HCEC 1CT (cell line): ENCODE data around the gene MTURN.
A peak's percentile ranks its signal among the peaks of the same experiment; 100 is the strongest.

Source experiments
- DNase-seq: peaks from one replicate; pipeline ENCODE4 v3.0.0-alpha.2; 2017

Gene MTURN

DNA sequence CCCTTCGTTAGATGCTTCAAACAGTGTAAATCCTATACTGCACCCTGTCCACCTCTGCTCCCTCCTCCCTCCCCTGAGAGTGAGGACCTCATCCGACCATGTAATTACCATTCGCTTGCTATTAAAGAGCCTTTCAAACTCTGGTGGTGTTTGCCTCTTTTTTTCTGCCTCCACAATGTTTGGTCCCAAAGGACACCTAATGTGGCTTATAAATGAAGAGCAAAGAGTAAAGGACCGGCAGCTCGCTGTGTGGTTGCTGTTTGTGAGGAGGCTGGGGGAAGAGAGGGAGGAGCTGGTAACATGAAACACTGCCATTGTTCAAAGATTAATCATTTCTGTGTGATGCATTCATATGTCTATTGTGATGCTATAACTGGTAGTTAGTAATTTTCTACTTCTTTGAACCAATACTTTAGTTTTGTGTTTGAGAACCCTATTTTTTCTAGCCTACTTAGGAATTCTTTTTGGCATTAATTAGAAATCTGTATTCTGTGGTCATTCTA lies 27.9 kb downstream of the MTURN start:
- DNase-seq = peak; percentile 73

DNA sequence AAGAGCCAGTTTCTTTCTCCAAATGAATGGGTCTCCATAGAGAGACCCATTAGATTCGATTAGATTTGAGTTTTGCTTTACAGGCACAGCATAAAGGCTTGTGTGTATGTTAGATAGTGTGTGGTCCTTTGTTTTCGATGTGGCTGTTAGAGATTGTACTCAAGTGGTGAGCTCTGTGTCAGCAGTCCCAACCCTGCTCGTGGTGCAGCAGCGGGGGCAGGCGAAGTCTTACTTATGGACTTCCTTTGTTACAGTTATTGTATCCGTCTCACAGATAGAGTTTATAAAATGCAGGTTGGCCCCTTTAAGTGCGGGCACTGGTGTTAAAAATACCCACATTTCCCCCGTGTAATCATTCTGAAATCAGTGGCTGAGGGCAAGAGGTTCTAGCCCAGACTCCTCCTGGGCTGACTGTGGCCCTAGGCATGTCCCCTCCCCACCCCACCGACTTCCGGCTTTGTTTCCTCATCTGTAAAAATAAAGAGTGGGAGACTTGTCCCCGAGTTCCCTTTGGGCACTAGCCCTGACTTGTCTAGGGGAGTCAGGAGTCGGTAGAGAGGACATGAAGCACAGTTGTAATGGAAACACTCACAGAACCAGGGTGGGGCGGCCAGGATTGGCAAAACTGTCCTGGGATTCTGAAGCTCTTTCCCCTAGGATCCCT lies 28.6 kb downstream of the MTURN start:
- no peak for DNase-seq

DNA sequence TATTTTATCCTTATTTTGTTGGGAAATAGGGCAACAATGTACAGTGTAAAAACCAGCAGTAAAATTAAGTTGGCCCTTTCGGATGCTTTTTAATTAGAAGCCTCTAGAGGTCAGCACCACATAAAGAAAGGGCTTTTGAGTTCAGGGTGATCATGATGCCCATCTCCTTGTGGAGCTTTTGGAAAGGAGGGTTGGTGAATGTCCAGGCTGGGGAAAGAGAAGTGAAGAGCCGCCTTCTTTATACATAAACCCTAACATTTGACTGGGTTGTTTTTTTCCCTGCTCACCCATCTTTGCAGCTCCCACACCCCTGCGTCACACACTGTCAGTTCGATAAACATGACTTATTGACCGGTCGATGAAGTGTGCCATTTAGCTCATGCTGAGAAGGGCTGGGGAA lies 29.8 kb downstream of the MTURN start:
- peak; percentile 68 for DNase-seq

DNA sequence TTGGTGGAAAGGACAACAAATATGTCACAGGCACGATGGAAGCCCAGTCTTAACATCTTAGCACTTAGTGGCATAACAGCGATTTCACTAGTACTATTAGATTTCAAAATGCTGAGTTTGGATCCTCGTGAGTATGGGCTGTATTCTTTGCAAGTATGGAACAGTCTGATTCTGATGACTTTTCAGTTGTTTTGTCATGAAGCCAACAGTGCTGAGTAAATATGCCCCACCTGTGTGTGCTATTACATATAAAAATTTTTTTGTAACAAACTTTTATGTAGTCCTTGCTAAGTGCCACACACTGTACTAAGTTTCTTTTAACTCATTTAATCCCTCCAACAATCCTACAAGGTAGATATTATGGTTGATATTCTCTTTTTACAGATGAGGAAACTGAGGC lies 30.8 kb downstream of the MTURN start:
- no peak for DNase-seq

DNA sequence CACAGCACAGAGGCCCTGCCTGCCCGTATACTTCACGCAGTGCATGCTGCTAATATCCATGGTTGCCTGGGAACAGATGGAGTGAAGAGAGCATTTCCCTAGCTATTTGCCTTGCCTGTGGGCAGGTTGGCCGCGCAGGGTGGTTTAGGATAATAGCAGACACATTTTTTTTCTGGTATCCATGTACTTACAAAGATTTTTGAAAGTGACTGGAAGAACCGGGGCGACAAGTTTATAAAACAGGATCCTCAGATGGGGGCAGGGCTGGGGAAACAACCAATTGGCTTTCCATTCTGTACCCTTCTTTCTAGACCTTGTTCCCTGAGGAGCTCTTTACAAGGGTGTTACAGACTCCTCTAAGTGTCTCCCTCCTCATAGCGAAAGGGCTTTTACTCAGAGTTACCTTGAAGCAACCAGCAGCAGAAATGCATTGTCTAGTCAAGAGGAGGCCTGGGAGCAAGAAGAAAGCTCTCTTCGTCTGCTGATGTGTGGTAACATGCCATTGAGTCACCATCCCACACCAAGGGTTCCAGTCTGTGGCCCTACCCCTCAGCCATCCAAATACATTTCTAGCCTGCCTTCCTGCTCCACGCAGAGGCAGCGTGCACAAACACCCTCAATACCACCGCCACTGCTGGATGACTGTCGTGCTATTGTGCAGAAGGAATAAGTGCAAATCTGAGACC lies 31.5 kb downstream of the MTURN start:
- no peak for DNase-seq

DNA sequence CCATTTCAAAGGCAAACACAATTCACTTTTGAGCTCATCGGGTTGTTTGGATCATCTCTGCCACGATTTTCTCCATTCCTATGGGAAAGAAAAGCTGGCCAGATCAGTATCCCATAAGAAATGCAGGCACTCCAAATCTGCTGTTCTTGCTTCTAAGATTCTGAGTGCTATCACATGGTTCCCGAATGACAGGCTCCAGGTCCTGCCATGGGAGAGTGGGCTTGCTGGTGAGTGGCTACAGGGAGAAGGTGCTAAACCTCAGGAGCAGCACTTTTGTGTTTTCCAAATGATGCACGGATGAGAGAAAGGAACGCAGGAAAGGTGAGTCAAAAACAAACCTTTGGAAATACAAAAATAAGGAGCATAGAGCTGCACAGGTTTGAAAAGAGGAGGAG lies 32.1 kb downstream of the MTURN start:
- no peak for DNase-seq

DNA sequence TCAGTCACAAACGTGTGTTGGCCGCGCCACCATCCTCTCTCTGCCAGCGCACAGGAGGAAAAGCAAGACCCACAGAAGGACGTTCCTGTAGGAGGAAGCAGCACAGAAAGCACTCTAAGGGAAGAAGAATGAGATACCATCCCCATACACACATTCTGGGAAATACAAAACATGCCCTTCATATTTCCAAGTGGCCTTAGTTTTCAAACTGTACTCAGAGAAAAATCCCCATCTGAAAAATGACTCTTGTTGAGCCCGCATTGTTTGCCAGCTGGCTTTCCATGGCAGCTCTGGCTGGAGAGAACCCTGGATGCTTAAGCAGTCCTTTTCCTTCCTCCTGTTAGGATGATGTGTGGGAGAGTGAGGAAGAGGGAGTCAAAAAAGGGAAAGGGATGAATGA lies 33.1 kb downstream of the MTURN start:
- DNase-seq = no peak

DNA sequence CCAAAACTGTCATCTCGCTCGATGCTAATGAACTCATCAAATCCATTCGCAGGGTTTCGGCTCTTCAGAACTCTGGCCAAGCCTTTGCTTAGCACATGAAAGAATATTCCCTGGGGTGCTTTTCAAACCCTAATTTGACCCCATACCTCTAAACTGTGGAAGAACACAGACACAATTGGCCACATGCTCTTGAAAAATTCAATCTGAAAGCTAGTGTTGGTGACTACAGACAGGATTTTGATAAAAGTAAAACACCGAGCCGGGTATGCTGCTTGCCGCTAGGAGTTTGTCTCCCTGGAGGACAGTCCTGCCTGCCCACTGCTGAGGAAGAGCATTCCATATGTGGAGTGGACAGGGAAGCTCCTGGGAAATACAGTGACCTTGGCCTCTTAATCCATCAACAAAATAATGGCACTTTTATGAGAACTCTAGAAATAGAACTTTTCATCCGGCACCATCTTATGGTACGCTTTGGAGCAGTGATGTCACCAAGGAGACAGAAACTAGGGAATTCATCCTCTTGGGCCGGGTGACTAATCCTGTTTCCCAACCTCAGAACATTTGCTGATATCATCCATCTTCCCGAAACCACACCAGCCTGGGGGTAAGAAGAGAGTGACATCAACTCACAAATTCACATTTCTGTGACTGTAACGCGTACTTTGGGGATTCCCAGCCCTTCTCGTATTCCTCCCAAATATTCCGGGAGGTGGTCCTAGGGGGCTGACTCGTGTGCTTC lies 34.2 kb downstream of the MTURN start:
- DNase-seq = peak; percentile 91

DNA sequence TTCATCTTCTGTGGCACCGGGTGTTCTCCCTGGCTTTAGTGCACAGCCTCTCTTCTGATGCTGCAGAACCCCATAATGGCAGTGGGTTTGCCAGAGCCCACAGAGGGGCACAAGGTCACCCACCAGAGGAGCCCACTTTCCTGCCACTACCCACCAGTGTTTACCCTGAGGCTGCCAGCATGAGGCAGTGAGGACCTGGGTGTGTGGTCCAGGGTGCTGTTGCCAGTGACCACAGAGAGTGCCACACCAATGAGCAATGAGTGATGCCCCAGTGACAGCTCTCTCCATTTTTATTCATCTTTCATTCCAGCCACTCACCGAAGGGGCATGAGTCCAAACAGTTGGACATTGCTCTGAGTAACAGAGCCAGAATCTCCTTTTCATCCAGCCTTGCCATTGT lies 34.8 kb downstream of the MTURN start:
- peak; percentile 35 for DNase-seq

DNA sequence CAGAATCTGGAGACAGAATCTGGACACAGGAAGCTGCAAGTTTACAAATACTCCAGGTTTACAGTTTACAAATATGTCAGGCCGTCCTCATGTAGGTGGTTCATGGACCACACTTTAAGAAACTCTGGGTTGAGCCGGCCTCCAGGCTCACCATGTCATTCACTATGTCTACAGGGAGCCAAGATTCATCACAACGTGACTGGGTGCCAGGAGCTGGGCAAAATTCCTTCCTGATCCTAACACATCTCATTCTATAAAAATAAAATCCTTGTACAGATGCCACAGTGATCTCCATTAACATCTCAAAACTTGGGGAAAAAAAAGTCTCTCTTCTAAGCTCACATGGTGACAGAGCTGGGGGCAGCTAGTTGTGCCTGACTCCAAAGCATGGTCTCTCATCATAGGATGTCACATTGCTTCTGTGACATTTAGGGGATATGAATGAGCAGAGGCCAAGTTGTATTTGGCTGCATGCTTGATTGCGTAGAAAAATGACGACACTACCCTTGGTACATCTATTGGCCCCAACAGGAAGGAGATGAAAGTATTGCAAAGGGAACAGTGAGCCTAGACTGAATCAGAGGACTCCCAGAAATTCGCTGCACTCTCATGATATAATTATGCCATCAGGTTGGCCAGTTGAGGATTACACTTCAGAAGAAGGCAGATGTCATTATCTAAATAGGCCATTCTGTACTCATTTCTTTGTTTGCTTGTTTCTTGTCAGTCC lies 35.9 kb downstream of the MTURN start:
- DNase-seq = no peak

DNA sequence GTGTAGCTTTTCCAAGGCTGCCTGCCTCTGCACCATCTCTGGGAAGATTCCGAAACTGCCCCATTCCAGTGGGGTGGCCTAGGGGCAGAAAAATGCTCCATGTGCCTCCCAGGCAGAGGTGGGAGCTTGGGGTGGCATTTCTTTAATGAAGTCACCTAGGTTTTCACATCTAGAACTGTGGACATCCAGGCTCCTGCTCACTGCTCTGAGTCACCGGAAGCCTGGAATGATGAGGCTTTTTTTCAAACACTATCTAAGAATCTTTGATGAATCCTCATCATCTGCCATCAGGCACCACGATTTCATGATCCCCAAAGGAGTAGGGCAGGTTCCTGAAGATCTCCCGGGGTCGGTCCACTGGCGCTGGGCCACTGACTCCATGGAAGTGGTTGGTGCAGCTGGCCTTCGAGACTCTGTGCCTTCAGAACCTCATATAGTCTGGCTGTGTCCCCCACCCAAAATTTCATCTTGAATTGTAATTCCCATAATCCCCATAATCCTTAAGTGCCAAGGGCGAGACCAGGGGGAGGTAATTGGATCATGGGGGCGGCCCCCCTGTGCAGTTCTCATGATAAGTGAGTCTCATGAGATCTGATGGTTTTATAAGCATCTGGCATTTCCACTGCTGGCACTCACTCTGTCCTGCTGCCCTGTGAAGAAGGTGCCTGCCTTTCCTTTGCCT lies 37.1 kb downstream of the MTURN start:
- peak; percentile 42 for DNase-seq

DNA sequence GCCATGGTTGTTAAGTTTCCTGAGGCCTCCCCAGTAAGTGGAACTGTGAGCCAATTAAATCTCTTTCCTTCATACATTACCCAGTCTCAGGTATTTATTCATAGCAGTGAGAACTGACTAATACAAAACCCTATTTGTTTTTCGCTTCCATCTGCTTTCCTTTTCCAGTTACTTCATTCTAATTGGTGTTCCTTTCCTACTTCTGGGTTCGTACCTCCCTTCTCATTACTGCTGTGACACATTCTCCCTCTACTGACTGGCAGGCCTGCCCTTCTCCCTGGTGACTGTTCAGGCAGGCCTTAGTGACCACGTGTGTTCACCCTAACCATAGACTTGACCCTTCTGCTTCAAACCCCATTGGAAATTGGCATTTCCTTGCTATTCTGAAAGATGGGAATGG lies 37.7 kb downstream of the MTURN start:
- DNase-seq = no peak

DNA sequence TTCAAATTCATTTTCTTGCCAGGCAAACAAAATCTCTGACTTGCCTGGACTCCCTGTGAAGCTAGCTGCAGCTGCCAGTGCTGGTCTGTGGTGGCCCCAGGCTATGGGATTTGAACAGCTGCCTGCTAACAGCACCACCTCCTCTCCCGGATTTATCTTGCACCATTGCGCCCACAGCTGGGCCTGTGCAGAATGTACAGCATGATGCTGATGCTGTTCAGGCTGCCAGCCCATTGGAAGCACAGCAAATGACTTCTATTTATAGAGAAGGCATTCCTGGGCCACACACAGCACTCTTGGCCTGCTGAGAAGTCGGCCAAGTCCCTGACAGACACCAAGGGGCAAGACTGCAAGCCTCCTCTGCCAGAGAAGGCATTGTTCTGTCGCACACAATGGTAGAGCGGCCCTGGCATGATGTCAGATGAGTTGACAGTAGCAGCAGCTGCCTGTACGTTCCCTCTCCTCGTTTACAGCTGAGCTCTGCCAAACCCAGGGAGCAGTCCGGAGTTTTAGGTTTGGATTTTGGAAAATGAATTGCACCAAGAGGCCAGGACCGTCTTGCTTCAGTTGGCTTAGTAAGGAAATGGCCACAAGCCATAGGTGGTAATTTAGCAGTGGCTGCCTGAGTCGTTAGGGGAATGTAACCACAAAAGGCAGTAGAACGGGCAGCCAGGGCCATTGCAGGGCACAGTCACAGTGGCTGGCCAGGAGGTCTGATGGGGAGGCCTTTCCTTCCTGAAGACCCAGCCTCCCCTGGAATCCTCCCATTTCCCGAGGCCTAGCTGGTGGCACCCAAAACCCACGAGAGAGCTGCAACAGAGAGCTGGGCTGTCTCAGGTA lies 38.5 kb downstream of the MTURN start:
- peak; percentile 69 for DNase-seq

DNA sequence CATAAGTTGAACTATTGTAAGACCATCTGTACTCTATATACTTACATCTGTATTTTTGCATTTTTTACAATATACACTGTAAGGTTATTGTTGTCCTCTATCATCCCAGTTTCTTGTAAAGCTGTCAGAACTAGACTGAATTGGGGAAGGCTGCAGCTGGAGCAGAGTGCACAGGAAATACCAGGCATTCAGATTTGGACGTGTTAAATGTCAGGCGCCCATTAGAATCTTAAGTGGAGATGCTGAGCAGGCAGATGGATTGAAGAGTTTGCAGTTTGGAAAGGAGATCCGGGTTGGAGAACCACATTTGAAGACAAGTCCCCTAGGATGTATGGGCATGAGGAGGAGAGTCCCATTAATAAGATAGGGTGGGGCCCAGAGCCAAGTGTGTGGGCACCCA lies 40.4 kb downstream of the MTURN start:
- DNase-seq = no peak

DNA sequence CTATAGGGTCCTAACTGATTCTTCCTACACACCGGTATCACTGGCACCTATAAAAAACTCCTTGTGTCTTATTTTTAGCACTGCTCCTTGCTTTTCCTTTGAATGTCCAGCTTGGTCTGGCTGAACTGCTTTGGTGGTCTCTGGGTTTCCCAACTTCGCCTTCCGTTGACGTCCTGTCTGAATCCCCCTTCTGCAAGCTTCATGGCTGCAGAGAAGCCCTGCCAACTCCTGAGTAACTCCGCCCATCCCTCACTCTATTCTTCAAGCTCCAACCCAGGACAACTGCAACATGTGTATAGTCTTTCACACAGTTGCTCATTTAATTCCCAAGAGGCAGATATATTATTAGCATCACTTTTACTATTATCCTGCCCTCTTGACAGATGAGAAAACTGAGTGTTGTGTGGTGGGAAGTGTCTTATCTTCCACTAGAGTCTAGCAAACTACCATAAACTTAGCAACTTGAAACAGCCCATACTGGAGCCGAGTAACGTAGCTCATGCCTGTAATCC lies 40.9 kb downstream of the MTURN start:
- no peak for DNase-seq

DNA sequence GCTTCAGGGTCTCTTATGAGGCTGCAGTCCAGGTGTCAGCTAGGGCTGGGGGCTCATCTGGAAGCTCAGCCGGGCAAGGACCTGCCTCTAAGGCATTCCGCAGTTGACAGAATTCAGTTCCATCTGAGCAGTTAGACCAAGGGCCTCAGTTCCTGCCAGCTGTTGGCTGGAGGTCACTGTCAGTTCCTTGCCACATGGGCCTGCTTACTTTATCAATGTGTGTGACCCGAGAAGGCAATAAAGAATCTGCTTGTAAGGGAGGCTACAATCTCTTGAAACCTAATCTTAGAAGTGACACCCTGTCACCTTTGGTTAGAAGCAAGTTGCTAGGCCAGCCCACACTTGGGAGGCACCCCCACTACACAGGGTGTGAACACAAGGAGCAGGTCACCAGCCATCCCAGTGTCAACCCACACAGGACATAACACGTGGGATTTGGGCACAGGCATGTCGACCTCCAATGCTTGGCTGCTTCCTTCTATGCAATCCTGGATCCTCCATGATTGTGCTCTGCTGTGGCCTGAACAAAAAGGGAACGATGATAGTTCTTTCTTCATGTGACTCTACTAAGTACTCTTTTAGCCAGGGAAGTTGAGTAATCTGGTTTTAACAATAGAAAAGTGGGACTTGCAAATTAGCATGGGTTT lies 41.8 kb downstream of the MTURN start:
- DNase-seq = no peak

DNA sequence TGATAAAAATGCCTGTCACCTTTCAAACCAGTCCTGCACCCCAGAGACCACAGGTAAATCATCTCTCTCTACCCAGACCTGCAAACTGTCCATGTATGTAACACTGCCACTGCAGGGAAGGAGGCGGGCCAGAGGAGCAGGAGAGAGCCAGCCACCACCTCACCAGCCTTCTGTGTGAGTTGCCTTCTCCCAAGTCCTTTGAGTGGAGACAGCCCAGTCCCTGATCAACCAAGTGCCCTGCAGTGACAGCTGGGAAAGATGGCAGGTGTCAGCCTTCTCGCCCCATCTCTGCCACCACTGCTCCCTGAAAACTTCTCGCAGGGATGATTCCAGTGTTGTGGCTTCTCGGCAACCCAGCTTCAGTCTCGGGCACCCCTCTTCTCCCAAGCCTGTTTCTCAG lies 42.4 kb downstream of the MTURN start:
- no peak for DNase-seq

DNA sequence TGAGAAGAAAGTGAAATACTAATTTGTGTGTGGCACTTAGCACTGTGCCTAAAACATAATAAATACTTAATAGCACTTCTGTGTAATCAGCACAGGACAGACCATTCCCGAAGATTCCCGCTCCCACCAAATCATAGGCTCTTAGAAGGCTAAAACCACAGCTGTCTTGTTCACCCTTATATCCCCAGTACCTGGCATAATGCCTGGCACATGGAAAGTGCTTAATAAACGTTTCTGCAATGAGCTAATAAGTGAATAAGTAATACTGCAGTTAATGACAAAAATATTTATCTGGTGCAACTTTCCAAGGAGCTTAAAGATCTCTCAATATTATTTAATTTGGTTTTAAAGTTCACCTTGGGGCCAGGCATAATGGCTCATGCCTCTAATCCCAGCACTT lies 43.2 kb downstream of the MTURN start:
- no peak for DNase-seq

DNA sequence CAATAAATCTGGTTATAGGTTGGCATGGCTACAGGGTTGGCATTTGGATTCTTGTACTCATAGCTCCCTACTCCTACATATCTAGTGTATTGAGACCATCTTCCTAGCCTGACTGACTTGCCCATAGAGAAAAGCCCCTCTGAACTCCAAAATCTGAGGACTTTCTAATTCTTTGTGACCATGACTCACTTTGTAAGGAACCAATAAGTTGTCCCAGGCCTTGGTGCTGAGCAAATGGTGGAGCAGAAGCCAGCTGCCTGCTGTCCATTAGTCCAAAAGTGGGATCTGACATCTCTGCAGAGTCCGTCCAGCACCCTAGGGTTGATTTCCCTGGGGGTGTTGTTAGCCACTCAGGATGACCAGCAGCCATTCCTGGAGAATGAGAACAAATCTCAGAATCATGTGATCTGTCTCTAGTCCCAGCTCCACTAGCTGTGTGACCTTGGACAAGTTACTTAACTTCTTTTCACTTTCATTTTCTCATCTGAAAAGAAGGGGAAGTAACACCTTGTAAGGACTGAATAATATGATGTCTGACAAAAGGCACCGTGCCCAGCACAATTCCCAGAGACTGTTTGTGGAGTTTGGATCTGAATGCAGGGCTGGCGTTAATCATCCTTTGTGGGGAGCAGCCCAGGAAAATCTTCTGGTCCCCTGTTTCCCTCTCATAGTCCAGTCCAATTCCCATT lies 44.1 kb downstream of the MTURN start:
- no peak for DNase-seq

DNA sequence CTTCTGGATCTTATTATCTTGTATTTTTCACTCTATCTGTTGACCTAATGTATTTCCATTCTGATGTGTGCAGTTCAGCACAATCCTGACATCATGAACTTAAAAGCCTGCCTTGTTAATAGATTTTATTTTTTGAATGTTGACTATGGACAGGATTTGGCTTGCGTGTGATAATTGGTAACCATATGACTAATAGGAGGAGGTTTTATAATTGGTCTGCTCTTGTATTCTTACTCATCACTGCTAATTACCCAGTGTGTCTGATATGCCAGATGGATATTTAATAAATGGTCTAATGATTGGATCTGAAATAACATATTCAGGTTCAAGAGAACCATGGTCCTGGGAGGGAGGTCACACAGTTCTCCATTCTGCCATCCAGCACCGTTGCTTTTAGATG lies 45.9 kb downstream of the MTURN start:
- DNase-seq = no peak
